ENCODE results near the gene KMT5B.
A peak's percentile ranks its signal among the peaks of the same experiment; 100 is the strongest.

The KMT5B gene

DNA sequence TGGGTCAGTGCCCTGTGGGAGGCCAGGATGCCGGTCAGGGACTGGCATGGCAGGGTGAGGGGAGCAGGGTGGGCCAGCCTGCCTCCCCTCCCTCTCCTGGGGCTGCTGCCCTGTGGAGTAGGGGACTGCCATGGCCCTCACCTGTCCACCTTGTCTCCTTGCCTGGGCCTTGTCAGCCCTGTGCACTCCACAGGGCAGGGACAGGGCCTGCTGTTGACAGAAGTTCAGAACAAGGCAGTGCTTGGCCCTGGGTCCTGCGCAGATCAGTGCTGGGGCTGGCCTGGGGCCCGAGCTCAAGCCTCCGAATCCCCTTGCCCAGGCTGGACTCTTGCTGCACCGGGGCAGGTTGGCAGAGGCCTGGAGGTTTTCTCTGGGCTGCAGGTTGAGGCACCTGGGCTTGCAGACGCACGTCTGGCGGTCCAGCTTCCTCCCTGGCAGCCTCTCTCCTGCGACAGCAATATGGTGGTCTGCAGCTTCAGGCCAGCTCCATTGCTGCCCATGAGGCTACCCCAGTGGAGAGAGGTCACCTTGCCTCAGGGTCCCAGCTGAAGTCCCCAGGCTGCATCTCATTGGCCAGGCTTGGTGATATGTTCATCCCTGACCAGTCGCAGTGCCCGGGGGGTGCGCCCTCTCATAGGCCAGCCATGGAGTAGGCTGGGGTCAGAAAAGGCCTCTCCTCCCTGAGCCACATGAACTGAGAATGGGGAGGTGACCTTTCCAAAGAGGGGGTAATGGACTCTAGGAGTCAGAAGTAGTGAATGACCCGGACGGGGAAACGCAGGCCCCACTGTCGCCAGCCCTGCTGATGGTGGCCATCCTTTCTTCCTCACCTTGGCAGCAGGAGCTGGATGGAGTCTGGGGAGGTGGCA lies 70.4 kb downstream of the KMT5B start:
- no peak for DNase-seq

DNA sequence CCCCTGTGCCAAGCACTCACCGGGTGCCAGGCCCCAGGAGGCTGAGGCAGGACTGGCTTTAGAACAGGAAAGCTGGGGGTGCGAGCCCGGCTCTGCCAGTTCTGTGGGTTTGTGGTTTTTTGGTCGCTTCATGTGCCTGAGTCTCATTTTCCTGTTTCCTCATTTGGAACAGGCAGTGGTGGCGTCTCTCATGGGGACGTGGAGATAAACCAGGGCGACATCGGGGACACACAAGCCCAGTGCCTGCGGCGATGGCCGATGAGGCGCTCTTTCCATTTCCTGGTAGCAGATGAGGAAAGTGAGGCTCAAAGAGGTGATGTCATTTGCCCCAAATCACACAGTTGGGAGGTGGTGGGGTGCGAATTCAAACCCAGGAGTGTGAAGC lies 71.1 kb downstream of the KMT5B start:
- DNase-seq, result peak in 5 of 14 donors; percentile 21 to 63 (median 33)

DNA sequence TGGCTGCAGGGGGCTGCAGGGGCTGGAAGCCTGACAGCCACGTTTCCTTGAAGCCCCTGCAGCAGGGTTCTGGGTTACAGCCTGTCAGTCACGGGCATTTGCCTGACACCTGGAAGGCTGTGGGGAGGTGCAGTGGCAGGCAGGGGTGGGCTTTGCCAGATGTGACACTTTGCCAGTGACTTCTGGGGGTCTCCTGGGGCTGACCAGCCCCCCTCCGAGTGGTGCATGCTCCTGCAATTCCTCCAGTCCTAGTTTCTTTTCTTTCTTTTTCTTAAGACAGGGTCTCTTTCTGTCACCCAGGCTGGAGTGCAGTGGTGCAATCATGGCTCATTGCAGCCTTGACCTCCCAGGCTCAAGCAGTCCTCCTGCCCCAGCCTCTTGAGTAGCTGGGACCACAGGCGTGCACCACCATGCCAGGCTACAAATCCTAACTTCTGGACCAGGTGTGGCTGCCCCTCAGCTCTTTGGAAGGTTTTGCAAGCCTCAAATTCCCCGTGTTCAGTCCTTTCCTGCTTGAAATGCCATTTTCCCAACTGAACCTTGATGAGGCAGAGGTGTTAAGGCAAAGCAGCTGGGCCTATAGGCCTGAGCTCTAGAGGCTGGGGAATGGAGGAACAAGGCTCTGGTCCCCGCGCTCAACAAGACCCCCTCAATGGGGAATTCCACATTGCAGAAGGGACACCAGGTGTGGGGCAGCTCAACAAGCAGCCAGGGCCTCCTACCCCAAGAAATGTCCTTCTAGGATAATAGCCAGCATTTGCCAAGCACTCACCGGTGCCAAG lies 71.7 kb downstream of the KMT5B start:
- DNase-seq, result no peak

DNA sequence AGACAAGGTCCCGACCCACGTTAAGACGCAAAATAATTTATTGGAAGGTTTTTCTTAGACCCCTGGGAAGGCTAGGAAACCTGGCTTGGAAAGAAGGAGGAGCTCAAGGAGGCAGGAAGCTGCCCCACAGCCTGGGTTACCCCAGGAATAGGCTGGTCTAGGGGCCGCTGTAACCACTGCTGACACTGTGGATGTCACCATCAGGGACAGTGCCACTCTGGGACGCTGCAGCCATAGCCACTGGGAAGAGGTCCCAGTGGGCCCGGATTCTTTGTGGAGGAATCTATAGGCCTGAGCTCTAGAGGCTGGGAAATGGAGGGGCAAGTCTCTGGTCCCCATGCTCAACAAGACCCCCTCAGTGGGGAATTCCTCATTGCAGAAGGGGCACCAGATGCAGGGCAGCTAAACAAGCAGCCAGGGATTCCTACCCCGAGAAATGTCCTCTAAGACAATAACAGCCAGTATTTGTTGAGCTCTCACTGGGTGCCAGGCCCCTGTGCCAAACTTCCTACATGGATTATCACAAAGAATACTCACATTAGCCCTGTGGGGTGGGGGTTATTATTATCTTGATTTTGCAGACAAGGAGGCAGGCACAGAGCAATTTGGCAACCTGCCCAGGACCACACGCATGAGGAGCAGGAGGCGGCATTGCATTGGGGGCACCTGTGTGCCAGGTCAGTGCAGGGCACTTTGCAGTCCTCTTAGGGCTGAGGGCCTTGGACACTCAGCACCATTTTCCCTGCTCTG lies 72.4 kb downstream of the KMT5B start:
- DNase-seq, result peak in 5 of 14 donors; percentile 30 to 52 (median 41)

DNA sequence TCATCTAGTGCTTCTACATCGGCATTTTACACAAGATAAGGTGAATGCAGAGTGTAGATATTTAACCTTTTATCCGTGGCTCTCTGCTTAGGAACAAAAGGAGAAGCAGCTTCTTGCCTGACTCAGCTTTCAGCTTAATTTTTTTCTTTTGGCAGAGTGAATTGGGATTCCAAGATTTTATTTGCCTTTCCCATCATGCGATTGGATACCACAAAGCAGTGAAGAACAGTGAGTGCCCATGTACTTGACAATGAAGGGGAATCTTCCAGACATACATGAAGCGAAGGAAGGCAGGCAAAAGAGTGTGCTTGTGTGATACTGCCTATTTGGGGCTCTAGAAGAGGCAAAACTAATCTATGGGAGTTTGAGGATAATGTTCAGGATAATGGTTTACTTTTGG lies 74.9 kb downstream of the KMT5B start:
- no peak for DNase-seq

DNA sequence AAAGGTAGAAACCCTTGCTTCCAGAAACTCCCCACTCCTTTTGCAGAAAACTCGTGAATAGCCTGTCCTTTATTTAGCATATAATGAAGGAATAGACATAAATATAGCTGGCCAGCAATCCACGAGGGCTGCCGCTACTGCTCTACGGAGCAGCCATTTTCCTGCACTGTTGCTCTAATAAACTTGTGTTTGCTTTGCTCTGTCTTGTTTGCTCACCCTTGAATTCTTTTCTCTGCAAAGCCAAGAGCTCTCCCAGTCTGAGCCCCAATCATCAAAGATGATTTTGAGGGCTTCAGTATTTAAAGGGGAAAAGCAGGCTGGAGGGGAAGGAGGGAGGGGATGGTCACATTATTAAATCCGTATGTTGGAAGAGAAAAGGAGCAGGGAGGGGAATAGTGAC lies 75.3 kb downstream of the KMT5B start:
- DNase-seq, result peak in 1 of 14 donors; percentile 20

DNA sequence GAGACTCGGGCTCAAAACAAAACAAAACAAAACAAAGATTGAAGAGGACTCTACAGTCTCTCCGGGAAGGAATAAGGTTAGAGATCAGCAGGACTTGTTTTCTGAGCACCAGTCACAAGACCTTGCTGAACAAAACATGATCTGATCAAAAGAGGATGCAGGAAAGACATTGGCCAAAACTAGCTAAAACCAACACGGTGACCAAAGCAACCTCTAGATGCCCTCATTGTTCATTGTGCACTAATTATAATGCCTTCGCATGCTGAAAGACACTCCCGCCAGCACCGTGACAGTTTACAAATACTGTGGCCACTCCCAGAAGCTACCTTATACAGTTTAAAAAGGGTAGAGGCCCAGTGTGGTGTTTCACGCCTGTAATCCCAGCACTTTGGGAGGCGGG lies 76.2 kb downstream of the KMT5B start:
- no peak for DNase-seq

DNA sequence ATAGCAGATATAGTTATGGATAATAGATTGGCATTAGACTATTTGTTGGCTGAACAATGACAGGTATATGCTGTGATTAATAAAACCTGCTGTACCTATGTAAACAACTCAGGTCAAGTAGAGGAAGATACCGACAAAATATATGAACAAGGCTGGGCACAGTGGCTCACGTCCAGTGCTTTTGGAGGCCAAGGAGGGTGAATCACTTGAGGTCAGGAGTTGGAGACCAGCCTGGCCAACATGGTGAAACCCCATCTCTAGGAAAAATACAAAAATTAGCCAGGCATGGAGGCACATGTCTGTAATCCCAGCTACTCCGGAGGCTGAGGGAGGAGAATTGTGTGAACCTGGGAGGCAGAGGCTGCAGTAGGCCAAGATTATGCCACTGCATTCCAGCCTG lies 77.9 kb downstream of the KMT5B start:
- no peak for DNase-seq

DNA sequence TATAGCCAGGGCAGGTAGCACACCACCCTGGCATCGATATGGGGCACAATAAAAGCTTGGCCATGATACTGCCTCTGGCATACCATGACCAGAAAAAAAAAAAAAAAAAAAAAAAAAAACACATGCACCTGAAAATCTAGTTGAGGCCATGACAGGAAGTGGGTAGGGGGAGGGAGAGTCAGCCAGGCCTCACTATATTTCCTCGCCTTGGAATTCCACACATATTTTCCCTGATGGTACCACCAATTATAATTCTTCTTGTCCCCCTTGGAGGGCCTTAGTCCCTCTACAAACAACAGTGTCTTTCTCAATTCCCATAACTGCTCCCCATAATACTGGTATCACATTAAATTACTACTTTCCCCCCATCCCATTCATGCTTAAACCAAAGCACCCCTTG lies 79.3 kb downstream of the KMT5B start:
- no peak for DNase-seq

DNA sequence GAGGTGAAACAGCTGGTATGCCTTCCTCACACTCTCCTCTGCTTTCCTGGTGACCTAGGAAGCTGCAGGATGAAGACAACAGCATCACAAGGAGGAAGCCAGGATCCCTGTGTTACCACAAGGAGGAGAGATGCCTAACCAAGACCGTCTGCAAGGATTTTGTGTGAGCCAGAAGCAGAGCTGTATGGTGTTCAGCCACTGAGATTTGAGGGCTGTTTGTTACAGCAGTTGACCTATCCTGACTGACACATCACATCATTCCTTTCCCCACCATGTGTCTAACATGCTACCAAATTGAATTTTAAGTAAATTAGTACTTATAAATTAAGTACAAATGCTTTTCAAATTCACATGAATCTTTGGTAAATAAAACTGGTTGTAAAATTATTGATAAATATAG lies 83.0 kb downstream of the KMT5B start:
- no peak for DNase-seq

DNA sequence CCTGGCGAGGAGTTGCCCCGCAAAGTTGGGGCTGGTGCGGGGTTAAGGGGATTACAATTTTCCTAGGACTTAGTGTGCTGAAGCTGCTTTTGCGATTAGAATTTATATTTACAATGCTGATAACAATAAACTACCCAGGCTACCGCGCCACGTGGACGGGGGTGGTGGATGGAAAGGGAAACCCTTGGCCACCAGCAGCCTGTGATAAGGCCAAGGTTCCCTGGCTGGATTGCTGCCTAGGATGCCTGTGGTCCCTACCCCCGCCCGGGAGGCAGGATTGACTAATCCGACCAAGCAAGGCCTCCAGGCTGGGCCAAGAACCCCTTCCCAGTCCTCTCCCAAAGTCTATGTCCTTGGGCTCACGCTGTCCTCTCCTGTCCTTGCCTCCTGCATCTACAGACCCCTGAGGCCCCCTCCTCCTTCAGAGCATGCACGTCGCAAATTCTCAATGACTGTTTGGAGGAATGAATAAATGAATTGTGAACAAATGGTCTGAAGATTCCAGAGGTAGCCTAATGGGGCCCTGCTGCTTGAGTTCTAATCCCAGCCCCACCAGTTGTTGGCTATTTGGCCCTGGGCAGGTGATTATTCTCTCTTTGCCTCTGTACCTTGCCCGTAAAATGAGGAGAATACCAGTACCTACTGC lies 84.3 kb downstream of the KMT5B start:
- no peak for DNase-seq

DNA sequence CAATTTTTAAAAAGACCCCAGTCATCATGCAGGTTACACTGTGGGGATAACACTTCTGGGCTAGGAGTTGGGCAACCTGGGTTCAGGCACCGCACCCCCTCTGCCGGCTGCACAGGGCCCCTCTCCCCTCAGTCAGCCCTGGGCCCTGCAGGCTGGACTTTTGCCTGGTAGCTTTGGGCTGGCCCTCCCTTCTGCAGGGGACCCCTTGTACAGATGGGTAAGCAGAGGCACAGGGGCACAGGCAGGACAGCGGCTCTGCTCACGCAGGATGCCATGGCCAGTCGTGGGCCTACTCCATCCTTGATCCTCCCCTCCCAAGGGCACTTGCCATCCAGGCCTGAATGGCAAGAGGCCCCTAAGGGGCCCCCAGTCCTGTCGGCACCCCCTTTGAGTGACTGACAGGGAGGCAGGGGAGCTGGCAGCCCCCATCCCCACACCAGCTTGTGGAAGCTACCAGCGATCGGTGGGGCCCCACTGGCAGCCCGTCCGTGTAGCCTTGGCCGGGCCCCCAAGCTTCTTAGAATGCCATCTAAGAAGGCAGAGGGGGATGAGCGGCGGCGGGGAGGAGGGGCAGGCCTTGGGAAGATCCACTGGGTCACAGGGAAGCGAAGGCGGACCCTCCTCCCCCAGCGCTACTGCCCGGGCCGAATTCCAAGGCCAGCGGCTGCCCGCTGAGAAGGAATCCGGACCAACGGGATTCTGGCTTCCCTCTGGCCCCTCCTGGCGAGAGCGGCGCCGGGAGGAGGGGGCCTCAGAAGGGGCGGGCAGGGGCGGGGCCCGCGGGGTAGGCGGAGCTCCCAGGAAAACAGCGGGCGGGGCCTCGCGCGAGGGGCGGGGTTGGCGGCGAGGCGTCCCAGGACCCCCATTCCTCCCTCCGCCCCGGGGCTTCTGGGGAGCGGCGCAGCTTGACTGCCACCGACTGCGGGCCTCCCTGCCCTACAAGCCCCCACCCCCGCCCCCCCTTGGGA lies 85.1 kb downstream of the KMT5B start:
- peak in 9 of 14 donors; percentile 23 to 73 (median 58) for DNase-seq

DNA sequence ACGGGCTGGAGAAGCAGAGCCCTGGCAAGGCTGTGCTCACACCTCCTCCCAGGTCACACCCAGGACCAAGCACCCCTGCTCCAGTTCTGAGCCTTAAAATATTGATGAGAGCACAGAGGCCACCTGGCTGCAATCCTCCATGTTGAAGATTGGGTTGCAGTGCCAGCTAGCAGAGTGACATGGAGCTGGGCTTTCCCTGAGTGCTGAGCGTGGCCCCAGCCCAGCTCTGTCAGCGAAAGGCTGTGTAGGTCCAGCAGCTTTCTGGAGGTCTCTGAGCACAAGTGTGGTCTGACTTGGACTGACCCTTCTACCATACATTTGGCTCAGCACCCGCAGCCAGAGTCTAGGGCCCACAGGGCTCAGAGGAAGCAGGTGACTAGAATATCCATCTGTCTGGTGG lies 87.9 kb downstream of the KMT5B start:
- DNase-seq, result no peak

DNA sequence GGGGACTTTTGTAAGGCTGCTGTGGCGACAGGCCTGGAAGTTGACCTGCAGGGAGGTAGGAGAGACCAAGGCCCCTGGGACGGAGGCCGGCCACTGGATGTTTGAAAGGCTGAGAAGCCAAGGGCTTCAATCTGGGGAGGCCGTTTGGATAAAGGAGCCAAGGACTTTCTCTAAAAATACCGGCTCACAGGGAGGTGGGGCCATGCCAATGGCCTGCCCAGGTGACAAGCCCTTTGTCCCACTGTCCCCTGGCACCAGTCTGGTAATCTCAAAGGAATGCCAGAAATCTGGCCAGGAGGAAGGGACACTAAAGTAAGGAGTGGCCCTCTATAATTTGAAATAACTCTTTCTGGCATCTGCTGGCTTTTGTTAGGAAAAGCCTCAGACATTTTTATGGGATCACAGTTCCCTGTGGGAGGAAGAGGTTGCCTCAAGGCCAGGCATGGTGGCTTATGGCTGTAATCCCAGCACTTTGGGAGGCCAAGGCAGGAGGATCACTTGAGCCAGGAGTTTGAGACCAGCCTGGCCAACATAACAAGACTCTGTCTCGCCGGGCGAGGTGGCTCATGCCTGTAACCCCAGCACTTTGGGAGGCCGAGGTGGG lies 90.1 kb downstream of the KMT5B start:
- no peak for DNase-seq

DNA sequence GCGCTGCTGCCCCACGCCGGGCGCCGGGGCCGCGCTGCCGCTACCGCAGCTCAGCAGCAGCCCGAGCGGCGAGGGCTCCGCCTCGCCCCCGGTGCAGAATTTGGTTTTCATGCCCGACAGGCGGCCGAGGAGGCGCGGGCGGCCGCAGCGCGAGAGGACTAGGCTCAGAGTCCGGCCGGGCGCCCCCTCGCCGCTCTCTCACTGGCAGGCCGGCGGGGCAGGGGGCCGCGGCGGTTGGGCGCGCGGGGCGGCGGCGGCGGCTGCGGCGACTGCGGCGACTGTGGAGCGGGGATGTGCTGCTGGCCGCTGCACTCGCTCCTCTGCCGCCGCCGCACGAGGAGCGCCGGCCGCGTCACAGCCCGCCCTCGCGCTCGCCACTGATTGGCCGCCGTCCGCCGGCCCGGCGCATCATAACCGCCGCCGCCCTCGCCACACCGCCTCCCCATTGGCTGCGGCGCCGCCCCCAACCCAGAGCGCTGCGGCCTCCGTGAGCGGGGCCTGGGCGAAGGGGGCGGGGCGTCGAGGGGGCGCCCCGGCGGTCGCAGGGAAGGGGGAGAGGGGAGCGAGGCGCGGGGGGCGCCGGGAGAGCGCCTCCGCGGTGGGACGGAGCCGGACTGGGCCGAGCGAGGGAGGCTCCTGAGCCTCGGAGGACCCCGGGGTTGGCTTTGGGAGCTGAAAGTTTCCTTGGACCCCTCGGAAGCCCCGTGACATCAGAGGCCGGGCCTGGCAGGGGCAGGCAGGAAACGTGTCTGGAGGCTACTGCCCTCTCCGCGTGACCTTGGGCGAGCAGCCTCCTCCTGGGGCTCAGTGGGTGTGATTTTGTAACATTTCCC lies 91.8 kb downstream of the KMT5B start, which contains the start of gene CHKA:
TSS of gene CHKA (minus strand) at position 322 of the 833 bp plus-strand sequence. CDS start at position 111, 211 bp downstream.
- DNase-seq, result peak in 13 of 14 donors; percentile 72 to 97 (median 94)

DNA sequence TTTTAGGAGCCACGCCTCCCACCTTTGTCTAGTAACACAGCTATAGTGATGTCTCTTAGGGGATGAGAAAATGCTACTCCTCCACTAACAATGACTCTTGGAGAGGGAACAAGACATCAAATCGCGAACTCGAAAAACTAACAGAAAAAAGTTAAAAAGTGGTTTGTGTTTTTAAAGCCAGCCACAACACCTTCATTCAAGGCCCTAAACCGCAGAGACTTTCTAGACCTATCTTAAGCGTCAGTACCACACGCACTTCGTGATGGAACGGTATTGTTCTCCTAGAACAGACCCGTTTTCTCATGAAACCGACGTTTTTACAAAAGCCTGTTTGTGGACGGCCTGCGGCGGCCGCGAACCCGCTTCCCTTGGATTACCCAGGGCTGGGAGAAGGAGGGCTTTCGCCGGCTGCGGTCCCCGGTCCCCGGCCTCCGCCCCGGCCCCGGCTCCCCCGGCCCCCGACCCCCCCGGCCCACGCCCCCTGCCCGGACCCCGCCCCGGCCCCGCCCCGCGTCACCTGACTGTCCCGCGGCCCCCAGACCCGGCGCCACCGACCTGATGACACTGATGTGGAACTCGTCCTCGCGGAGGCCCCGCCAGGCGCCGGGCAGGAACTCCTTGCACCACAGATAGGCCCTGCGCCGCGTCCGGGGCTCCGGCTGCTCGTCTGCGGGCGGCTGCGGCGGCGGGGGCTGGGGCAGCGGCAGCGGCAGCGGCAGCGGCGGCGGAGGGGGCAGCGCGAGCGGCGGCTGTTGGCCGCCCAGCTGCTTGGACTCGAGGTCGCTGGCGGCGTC lies 92.6 kb downstream of the KMT5B start:
- peak in 12 of 14 donors; percentile 24 to 76 (median 56) for DNase-seq

DNA sequence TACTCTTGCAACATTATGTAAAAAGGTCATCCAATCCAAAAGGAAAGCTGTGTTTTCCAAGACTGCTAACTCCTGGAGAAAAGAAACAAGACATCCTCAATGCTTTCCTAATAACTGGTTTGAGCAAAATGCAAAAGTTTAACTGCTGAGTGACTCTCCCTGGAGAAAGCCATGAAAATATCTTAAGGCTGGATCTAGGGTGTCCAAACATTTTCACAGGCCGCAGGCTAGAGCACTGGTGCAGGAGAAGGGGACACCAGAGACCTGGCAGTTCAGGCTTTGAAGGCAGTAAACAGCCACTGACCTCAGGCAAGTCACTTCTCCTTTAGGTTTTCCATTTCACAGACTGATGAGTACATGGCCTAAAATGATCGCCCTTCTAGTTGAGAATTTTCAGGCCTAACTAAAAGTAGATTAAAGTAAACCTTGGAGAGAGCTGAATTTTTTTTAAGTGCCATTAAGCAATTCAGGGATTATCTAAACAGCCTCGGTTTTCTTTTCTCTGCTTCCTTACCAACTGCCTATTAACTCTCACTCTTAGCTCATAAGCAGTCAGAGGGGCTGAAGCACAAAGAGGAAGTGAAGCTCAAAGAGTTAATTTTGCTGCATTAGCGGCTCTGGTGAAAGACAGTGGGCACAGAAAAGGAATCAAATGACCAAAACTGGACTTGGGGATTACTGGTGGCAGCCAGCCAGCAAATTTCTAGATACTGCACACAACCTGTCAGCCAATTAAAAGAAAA lies 94.2 kb downstream of the KMT5B start:
- DNase-seq, result peak in 1 of 14 donors; percentile 28

All from C1 segment of cervical spinal cord (tissue), 14 donors.